ENCODE measurements around the gene HIVEP3.

HIVEP3 gene

GRCh38 chr1:41812051-41812450, 106.7 kb downstream of the HIVEP3 start:
- no peak overlapping the region for H3K9ac ChIP-seq (ENCODE audit: low read length)
- no peak overlapping the region for H3K4me3 ChIP-seq (ENCODE audit: low read length)
- H3K9me3 ChIP-seq (ENCODE audit: control insufficient read depth, low read length) = no peaks in the 10 kb centered on the region
- H3K4me1 ChIP-seq (ENCODE audit: control insufficient read depth, insufficient read depth, low read length) = no peaks in the 10 kb centered on the region
- no peaks in the 10 kb centered on the region for H3K36me3 ChIP-seq (ENCODE audit: control insufficient read depth, insufficient read depth, low read length)
- H3K27me3 ChIP-seq (ENCODE audit: control insufficient read depth, insufficient read depth, low read length) = no peaks in the 10 kb centered on the region

- Histone ChIP-seq H3K9me3 (ENCODE audit: control insufficient read depth, low read length) (no peaks in the 10 kb centered on the region), H3K4me3 (ENCODE audit: low read length) (no peak overlapping the region), H3K36me3 (ENCODE audit: control insufficient read depth, insufficient read depth, low read length) (no peaks in the 10 kb centered on the region), H3K9ac (ENCODE audit: low read length) (no peak overlapping the region), H3K4me1 (ENCODE audit: control insufficient read depth, insufficient read depth, low read length) (no peaks in the 10 kb centered on the region), H3K27me3 (ENCODE audit: control insufficient read depth, insufficient read depth, low read length) (no peaks in the 10 kb centered on the region)
Measured at GRCh38 chr1:41811051-41811795, 107.5 kb downstream of the HIVEP3 start.

GRCh38 chr1:41810446-41810845, 108.3 kb downstream of the HIVEP3 start:
- no peak overlapping the region for H3K4me3 ChIP-seq (ENCODE audit: low read length)
- H3K9me3 ChIP-seq (ENCODE audit: control insufficient read depth, low read length) = no peaks in the 10 kb centered on the region
- H3K9ac ChIP-seq (ENCODE audit: low read length) = no peak overlapping the region
- no peaks in the 10 kb centered on the region for H3K4me1 ChIP-seq (ENCODE audit: control insufficient read depth, insufficient read depth, low read length)
- H3K27me3 ChIP-seq (ENCODE audit: control insufficient read depth, insufficient read depth, low read length) = no peaks in the 10 kb centered on the region
- no peaks in the 10 kb centered on the region for H3K36me3 ChIP-seq (ENCODE audit: control insufficient read depth, insufficient read depth, low read length)

GRCh38 chr1:41809692-41810091, 109.0 kb downstream of the HIVEP3 start:
- Histone ChIP-seq H3K27me3 (ENCODE audit: control insufficient read depth, insufficient read depth, low read length) (no peaks in the 10 kb centered on the region), H3K36me3 (ENCODE audit: control insufficient read depth, insufficient read depth, low read length) (no peaks in the 10 kb centered on the region), H3K9me3 (ENCODE audit: control insufficient read depth, low read length) (no peaks in the 10 kb centered on the region), H3K9ac (ENCODE audit: low read length) (no peak overlapping the region), H3K4me1 (ENCODE audit: control insufficient read depth, insufficient read depth, low read length) (no peaks in the 10 kb centered on the region), H3K4me3 (ENCODE audit: low read length) (no peak overlapping the region)

GRCh38 chr1:41807390-41807789, 111.3 kb downstream of the HIVEP3 start:
- no peak overlapping the region for H3K4me3 ChIP-seq (ENCODE audit: low read length)
- no peaks in the 10 kb centered on the region for H3K9me3 ChIP-seq (ENCODE audit: control insufficient read depth, low read length)
- no peaks in the 10 kb centered on the region for H3K4me1 ChIP-seq (ENCODE audit: control insufficient read depth, insufficient read depth, low read length)
- no peaks in the 10 kb centered on the region for H3K27me3 ChIP-seq (ENCODE audit: control insufficient read depth, insufficient read depth, low read length)
- no peaks in the 10 kb centered on the region for H3K36me3 ChIP-seq (ENCODE audit: control insufficient read depth, insufficient read depth, low read length)
- H3K9ac ChIP-seq (ENCODE audit: low read length) = no peak overlapping the region

- Histone ChIP-seq H3K9me3 (ENCODE audit: control insufficient read depth, low read length) (no peaks in the 10 kb centered on the region), H3K4me1 (ENCODE audit: control insufficient read depth, insufficient read depth, low read length) (no peaks in the 10 kb centered on the region)
Measured at GRCh38 chr1:41806472-41807155, 112.1 kb downstream of the HIVEP3 start.

GRCh38 chr1:41805771-41806471, 112.8 kb downstream of the HIVEP3 start:
- H3K27me3 ChIP-seq (ENCODE audit: control insufficient read depth, insufficient read depth, low read length) = no peaks in the 10 kb centered on the region
- no peaks in the 10 kb centered on the region for H3K36me3 ChIP-seq (ENCODE audit: control insufficient read depth, insufficient read depth, low read length)
- no peak overlapping the region for H3K4me3 ChIP-seq (ENCODE audit: low read length)
- H3K9ac ChIP-seq (ENCODE audit: low read length) = no peak overlapping the region
- H3K4me1 ChIP-seq (ENCODE audit: control insufficient read depth, insufficient read depth, low read length) = no peaks in the 10 kb centered on the region
- no peaks in the 10 kb centered on the region for H3K9me3 ChIP-seq (ENCODE audit: control insufficient read depth, low read length)

More at GRCh38 chr1:41806472-41807155, 112.1 kb downstream of the HIVEP3 start:
- Histone ChIP-seq H3K9ac (ENCODE audit: low read length) (no peak overlapping the region), H3K27me3 (ENCODE audit: control insufficient read depth, insufficient read depth, low read length) (no peaks in the 10 kb centered on the region), H3K36me3 (ENCODE audit: control insufficient read depth, insufficient read depth, low read length) (no peaks in the 10 kb centered on the region), H3K4me3 (ENCODE audit: low read length) (no peak overlapping the region)

- no peaks in the 10 kb centered on the region for H3K36me3 ChIP-seq (ENCODE audit: control insufficient read depth, insufficient read depth, low read length)
- no peaks in the 10 kb centered on the region for H3K27me3 ChIP-seq (ENCODE audit: control insufficient read depth, insufficient read depth, low read length)
- no peaks in the 10 kb centered on the region for H3K4me1 ChIP-seq (ENCODE audit: control insufficient read depth, insufficient read depth, low read length)
- H3K9me3 ChIP-seq (ENCODE audit: control insufficient read depth, low read length) = no peaks in the 10 kb centered on the region
- H3K4me3 ChIP-seq (ENCODE audit: low read length) = no peak overlapping the region
- H3K9ac ChIP-seq (ENCODE audit: low read length) = no peak overlapping the region
Measured at GRCh38 chr1:41804176-41804575, 114.5 kb downstream of the HIVEP3 start.

GRCh38 chr1:41803656-41804055, 115.1 kb downstream of the HIVEP3 start:
- H3K27me3 ChIP-seq (ENCODE audit: control insufficient read depth, insufficient read depth, low read length) = no peaks in the 10 kb centered on the region
- H3K9ac ChIP-seq (ENCODE audit: low read length) = no peak overlapping the region
- no peaks in the 10 kb centered on the region for H3K9me3 ChIP-seq (ENCODE audit: control insufficient read depth, low read length)
- no peak overlapping the region for H3K4me3 ChIP-seq (ENCODE audit: low read length)
- H3K36me3 ChIP-seq (ENCODE audit: control insufficient read depth, insufficient read depth, low read length) = no peaks in the 10 kb centered on the region
- no peaks in the 10 kb centered on the region for H3K4me1 ChIP-seq (ENCODE audit: control insufficient read depth, insufficient read depth, low read length)

- Histone ChIP-seq H3K9ac (ENCODE audit: low read length) (no peak overlapping the region), H3K4me3 (ENCODE audit: low read length) (no peak overlapping the region), H3K36me3 (ENCODE audit: control insufficient read depth, insufficient read depth, low read length) (no peaks in the 10 kb centered on the region), H3K27me3 (ENCODE audit: control insufficient read depth, insufficient read depth, low read length) (no peaks in the 10 kb centered on the region), H3K9me3 (ENCODE audit: control insufficient read depth, low read length) (no peaks in the 10 kb centered on the region), H3K4me1 (ENCODE audit: control insufficient read depth, insufficient read depth, low read length) (no peaks in the 10 kb centered on the region)
Measured at GRCh38 chr1:41802532-41803501, 115.9 kb downstream of the HIVEP3 start.

GRCh38 chr1:41800311-41800829, 118.4 kb downstream of the HIVEP3 start:
- H3K27me3 ChIP-seq (ENCODE audit: control insufficient read depth, insufficient read depth, low read length) = no peaks in the 10 kb centered on the region
- no peaks in the 10 kb centered on the region for H3K36me3 ChIP-seq (ENCODE audit: control insufficient read depth, insufficient read depth, low read length)
- H3K9ac ChIP-seq (ENCODE audit: low read length) = no peak overlapping the region
- no peaks in the 10 kb centered on the region for H3K9me3 ChIP-seq (ENCODE audit: control insufficient read depth, low read length)
- H3K4me1 ChIP-seq (ENCODE audit: control insufficient read depth, insufficient read depth, low read length) = no peaks in the 10 kb centered on the region
- H3K4me3 ChIP-seq (ENCODE audit: low read length) = no peak overlapping the region

All from mucosa of stomach (tissue), 1 donor.